ENCODE results near the gene TMPRSS9. TPM values are rescaled to one million over a fixed set of nuclear protein-coding genes. Genes with fewer than 3 reads are reported as not detected.

TMPRSS9 gene
- total and polyA plus RNA-seq, 2 of the 13 experiments (the other 11 are each of a cell fraction or from before 2014, with no cell fraction given): 2.5 to 5.2 TPM

DNA sequence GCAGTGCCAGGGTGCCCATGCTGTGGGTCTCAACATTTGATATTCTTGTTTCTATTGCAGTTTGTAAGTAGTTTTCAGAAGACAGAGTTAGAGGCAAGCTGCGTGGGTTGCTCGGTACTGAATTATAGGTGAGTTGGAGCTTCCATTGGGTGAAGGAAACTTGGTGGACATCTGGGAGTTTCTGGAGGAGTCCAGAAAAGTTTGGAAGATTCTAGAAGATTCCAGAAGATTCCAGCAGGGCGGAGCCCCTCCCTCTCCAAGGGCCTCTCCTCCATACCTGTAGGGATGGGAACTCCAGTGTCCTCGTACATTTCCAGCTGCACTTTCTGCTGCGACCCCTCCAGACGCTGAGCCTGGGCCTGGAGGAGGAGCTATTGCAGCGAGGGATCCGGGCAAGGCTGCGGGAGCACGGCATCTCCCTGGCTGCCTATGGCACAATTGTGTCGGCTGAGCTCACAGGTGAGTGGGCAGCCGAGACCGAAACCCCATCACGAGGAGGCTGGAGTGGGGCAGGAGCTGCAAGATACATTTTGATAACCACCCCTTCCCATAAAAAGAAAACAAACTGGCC lies 38.8 kb downstream of the TMPRSS9 start:
- POLR2A ChIA-PET: interaction anchor here (2.2 kb wide), 1 partner anchor 17 kb away, joined by 8 read pairs; no protein-coding TSS in a partner anchor
- DNase-seq (ENCODE audit: low spot score): no peak
- TF ChIP-seq ZNF530 (CRISPR knock-in tag; IDR thresholded peaks at IDR 0.05; ENCODE audit: low read depth) (no peak), CC2D1A (CRISPR knock-in tag; IDR thresholded peaks at IDR 0.05) (no peak), ZNF33A (CRISPR knock-in tag; IDR thresholded peaks at IDR 0.05; ENCODE audit: borderline replicate concordance) (no peak), SMAD3 (CRISPR knock-in tag; IDR thresholded peaks at IDR 0.05) (no peak), ELF4 (CRISPR knock-in tag; IDR thresholded peaks at IDR 0.05; ENCODE audit: borderline replicate concordance) (no peak)
- TF ChIP-seq, protein P1, sequence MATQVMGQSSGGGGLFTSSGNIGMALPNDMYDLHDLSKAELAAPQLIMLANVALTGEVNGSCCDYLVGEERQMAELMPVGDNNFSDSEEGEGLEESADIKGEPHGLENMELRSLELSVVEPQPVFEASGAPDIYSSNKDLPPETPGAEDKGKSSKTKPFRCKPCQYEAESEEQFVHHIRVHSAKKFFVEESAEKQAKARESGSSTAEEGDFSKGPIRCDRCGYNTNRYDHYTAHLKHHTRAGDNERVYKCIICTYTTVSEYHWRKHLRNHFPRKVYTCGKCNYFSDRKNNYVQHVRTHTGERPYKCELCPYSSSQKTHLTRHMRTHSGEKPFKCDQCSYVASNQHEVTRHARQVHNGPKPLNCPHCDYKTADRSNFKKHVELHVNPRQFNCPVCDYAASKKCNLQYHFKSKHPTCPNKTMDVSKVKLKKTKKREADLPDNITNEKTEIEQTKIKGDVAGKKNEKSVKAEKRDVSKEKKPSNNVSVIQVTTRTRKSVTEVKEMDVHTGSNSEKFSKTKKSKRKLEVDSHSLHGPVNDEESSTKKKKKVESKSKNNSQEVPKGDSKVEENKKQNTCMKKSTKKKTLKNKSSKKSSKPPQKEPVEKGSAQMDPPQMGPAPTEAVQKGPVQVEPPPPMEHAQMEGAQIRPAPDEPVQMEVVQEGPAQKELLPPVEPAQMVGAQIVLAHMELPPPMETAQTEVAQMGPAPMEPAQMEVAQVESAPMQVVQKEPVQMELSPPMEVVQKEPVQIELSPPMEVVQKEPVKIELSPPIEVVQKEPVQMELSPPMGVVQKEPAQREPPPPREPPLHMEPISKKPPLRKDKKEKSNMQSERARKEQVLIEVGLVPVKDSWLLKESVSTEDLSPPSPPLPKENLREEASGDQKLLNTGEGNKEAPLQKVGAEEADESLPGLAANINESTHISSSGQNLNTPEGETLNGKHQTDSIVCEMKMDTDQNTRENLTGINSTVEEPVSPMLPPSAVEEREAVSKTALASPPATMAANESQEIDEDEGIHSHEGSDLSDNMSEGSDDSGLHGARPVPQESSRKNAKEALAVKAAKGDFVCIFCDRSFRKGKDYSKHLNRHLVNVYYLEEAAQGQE (IDR thresholded peaks at IDR 0.05; ENCODE audit: borderline replicate concordance in 1 of 2, low read depth in 1 of 2, low read length in 2 of 2): no peak
- TF ChIP-seq, protein P2, sequence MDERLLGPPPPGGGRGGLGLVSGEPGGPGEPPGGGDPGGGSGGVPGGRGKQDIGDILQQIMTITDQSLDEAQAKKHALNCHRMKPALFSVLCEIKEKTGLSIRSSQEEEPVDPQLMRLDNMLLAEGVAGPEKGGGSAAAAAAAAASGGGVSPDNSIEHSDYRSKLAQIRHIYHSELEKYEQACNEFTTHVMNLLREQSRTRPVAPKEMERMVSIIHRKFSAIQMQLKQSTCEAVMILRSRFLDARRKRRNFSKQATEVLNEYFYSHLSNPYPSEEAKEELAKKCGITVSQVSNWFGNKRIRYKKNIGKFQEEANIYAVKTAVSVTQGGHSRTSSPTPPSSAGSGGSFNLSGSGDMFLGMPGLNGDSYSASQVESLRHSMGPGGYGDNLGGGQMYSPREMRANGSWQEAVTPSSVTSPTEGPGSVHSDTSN (CRISPR knock-in tag; IDR thresholded peaks at IDR 0.05): no peak
- TF ChIP-seq, protein P3, sequence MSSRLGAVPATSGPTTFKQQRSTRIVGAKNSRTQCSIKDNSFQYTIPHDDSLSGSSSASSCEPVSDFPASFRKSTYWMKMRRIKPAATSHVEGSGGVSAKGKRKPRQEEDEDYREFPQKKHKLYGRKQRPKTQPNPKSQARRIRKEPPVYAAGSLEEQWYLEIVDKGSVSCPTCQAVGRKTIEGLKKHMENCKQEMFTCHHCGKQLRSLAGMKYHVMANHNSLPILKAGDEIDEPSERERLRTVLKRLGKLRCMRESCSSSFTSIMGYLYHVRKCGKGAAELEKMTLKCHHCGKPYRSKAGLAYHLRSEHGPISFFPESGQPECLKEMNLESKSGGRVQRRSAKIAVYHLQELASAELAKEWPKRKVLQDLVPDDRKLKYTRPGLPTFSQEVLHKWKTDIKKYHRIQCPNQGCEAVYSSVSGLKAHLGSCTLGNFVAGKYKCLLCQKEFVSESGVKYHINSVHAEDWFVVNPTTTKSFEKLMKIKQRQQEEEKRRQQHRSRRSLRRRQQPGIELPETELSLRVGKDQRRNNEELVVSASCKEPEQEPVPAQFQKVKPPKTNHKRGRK (CRISPR knock-in tag; IDR thresholded peaks at IDR 0.05): no peak
- H3K9me3 ChIP-seq (ENCODE audit: low read length): no peaks in the 10 kb centered on the region
- H3K4me1 ChIP-seq (ENCODE audit: insufficient read depth, low read length): peaks cover 32% of the 10 kb centered on the region
- WGBS (ENCODE audit: low lambda C conversion rate): 98% methylated on average over 10 of the region's 14 CpGs
- no peaks in the 10 kb centered on the region for H4K20me1 ChIP-seq (ENCODE audit: insufficient read depth, low read length)
- no peaks in the 10 kb centered on the region for H3K79me2 ChIP-seq (ENCODE audit: insufficient read depth, low read length)
- no peak overlapping the region for H2AFZ ChIP-seq (ENCODE audit: low read length)
- H3K9ac ChIP-seq (ENCODE audit: insufficient read depth, low read depth, low read length): no peak overlapping the region
- CTCF ChIA-PET (ENCODE audit: low intra/inter-chr PET ratio, low total read pairs): no interaction called here
- FAIRE-seq: no peak
- intact Hi-C loops (cut with micrococcal nuclease; ENCODE audit: unreplicated experiment): no loop called here
- BruUV-seq (replicated peaks): no TSS peak
- in situ Hi-C loops (cut with HindIII; ENCODE audit: extremely low pct_ligation_motif_present, low pct_unique_long_range_greater_than_20kb): no loop called here
- H3K4me3 ChIP-seq (replicated peaks in 1 of 3; ENCODE audit: insufficient read depth in 1 of 3, low read depth in 2 of 3, low read length in 3 of 3): no peak overlapping the region
- H3K27me3 ChIP-seq (ENCODE audit: control insufficient read depth in 1 of 2, insufficient read depth in 2 of 2, low read length in 2 of 2): no peaks in the 10 kb centered on the region
- H3K36me3 ChIP-seq (replicated peaks in 1 of 2; ENCODE audit: control insufficient read depth in 1 of 2, insufficient read depth in 2 of 2, low read length in 2 of 2): no peaks in the 10 kb centered on the region
- no peak overlapping the region for H3K27ac ChIP-seq (ENCODE audit: extremely low read length, insufficient read depth, low read length)
- ATAC-seq: no peak
- no peak overlapping the region for H3K4me2 ChIP-seq (ENCODE audit: low read depth, low read length)
